Parathyroid adenoma (tissue), 2 donors: ENCODE data around the gene RFC5.

Experiments used
- H2AFZ ChIP-seq: fragments of 300-600 bp; sonication (generic); one replicate; pipeline ENCODE4 v1.7.0; 2017; ENCODE audit warnings: antibody characterized with exemption, mild to moderate bottlenecking
- H3K27ac ChIP-seq: fragments of 300-600 bp; sonication (generic); one replicate; pipeline ENCODE4 v1.7.0; 2017
- H3K27me3 ChIP-seq: fragments of 300-600 bp; sonication (generic); one replicate; pipeline ENCODE4 v1.7.0; 2017; ENCODE audit warnings: low read length; ENCODE audit not compliant: control insufficient read depth, insufficient read depth
- H3K36me3 ChIP-seq: fragments of 300-600 bp; sonication (generic); one replicate; pipeline ENCODE4 v1.7.0; 2017; ENCODE audit warnings: low read length; ENCODE audit not compliant: control insufficient read depth, insufficient read depth
- H3K4me1 ChIP-seq: fragments of 300-600 bp; sonication (generic); one replicate; pipeline ENCODE4 v1.7.0; 2017; ENCODE audit warnings: control low read depth
- H3K4me2 ChIP-seq: fragments of 300-600 bp; sonication (generic); one replicate; pipeline ENCODE4 v1.7.0; 2017; ENCODE audit warnings: low read length
- H3K4me3 ChIP-seq: fragments of 300-600 bp; sonication (generic); one replicate; pipeline ENCODE4 v1.7.0; 2017; ENCODE audit warnings: low read depth, low read length
- H3K79me2 ChIP-seq: fragments of 300-600 bp; sonication (generic); one replicate; pipeline ENCODE4 v1.7.0; 2017; ENCODE audit warnings: control low read depth
- H3K9ac ChIP-seq: fragments of 300-600 bp; sonication (generic); one replicate; pipeline ENCODE4 v1.7.0; 2017; ENCODE audit warnings: mild to moderate bottlenecking
- H3K9me3 ChIP-seq: fragments of 300-600 bp; sonication (generic); one replicate; pipeline ENCODE4 v1.7.0; 2017; ENCODE audit warnings: low read length; ENCODE audit not compliant: control insufficient read depth
- TF ChIP-seq, protein P1 (sequence below): fragments of 300-600 bp; sonication (generic); IDR thresholded peaks from one replicate; pipeline ENCODE4 v1.7.0; 2017; ENCODE audit warnings: antibody characterized with exemption, mild to moderate bottlenecking
- donor health status: primary hyperparathyroidism.

The RFC5 gene

DNA sequence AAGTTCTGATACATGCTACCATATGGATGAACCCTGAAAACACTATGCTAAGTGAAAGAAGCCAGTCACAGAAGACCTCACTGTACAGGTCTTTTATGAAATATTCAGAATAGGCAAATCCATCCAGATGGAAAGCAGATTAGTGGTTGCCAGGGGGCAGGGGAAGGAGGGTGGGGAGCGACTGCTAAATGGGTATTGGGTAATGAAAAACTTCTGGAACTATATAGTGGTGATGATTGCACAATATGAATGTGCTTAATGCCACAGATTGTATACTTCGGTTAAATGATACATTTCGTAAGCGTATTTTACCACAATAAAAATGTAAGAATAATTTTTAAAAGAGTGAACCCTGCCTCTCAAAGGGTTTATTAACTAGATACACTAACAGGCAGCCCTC is 35.9 kb upstream of the RFC5 start:
- Histone ChIP-seq H3K27me3 (no peaks in the 10 kb centered on the region), H3K4me1 (no peaks in the 10 kb centered on the region), H3K79me2 (no peaks in the 10 kb centered on the region), H3K9ac (no peak overlapping the region), H3K27ac (no peak overlapping the region), H3K4me3 (no peak overlapping the region), H3K4me2 (no peak overlapping the region), H3K36me3 (no peaks in the 10 kb centered on the region), H2AFZ (no peak overlapping the region), H3K9me3 (no peaks in the 10 kb centered on the region)
- TF ChIP-seq, protein P1, sequence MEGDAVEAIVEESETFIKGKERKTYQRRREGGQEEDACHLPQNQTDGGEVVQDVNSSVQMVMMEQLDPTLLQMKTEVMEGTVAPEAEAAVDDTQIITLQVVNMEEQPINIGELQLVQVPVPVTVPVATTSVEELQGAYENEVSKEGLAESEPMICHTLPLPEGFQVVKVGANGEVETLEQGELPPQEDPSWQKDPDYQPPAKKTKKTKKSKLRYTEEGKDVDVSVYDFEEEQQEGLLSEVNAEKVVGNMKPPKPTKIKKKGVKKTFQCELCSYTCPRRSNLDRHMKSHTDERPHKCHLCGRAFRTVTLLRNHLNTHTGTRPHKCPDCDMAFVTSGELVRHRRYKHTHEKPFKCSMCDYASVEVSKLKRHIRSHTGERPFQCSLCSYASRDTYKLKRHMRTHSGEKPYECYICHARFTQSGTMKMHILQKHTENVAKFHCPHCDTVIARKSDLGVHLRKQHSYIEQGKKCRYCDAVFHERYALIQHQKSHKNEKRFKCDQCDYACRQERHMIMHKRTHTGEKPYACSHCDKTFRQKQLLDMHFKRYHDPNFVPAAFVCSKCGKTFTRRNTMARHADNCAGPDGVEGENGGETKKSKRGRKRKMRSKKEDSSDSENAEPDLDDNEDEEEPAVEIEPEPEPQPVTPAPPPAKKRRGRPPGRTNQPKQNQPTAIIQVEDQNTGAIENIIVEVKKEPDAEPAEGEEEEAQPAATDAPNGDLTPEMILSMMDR: no peak

DNA sequence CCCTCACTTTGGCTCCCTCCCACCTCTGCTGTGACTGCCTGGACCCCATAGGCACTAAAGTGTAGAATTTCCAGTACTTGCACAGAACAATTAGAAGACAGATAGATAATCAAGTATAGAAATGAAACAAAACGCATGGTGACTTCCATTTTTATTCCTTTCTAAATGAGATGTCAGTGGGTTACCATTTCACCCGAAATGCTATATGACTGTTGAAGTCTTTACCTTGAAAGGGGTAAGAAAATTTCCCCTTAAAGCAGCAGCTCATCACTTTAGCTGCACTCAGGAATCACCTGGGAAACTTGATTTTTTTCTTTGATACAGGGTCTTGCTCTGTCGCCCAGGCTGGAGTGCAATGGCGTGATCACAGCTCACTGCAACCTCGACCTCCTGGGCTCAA is 35.2 kb upstream of the RFC5 start:
- H3K27ac ChIP-seq: no peak overlapping the region
- H3K36me3 ChIP-seq: no peaks in the 10 kb centered on the region
- no peaks in the 10 kb centered on the region for H3K4me1 ChIP-seq
- no peaks in the 10 kb centered on the region for H3K9me3 ChIP-seq
- H3K4me2 ChIP-seq: no peak overlapping the region
- TF ChIP-seq, protein P1: no peak
- H2AFZ ChIP-seq: no peak overlapping the region
- H3K9ac ChIP-seq: no peak overlapping the region
- H3K4me3 ChIP-seq: no peak overlapping the region
- no peaks in the 10 kb centered on the region for H3K79me2 ChIP-seq
- no peaks in the 10 kb centered on the region for H3K27me3 ChIP-seq

DNA sequence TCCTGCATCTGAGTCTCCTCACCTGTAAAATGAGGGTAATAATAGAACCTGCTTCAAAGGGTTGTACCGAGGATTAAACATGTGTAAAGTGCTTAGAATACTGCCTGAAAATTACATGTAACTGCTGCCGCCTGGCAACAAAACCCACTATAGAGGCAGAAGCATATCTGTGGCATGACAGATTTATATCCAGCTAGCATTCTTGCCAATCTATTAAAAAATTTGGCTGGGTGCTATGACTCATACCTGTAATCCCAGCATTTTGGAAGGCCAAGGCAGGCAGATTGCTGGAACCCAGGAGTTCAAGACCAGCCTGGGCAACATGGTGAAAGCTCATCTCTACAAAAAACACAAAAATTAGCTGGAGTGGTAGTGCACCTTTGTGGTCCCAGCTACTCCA is 31.3 kb upstream of the RFC5 start:
- no peak overlapping the region for H2AFZ ChIP-seq
- no peak overlapping the region for H3K4me3 ChIP-seq
- H3K79me2 ChIP-seq: no peaks in the 10 kb centered on the region
- no peaks in the 10 kb centered on the region for H3K27me3 ChIP-seq
- H3K4me1 ChIP-seq: no peaks in the 10 kb centered on the region
- TF ChIP-seq, protein P1: no peak
- H3K9me3 ChIP-seq: no peaks in the 10 kb centered on the region
- H3K27ac ChIP-seq: no peak overlapping the region
- H3K4me2 ChIP-seq: no peak overlapping the region
- H3K9ac ChIP-seq: no peak overlapping the region
- no peaks in the 10 kb centered on the region for H3K36me3 ChIP-seq

DNA sequence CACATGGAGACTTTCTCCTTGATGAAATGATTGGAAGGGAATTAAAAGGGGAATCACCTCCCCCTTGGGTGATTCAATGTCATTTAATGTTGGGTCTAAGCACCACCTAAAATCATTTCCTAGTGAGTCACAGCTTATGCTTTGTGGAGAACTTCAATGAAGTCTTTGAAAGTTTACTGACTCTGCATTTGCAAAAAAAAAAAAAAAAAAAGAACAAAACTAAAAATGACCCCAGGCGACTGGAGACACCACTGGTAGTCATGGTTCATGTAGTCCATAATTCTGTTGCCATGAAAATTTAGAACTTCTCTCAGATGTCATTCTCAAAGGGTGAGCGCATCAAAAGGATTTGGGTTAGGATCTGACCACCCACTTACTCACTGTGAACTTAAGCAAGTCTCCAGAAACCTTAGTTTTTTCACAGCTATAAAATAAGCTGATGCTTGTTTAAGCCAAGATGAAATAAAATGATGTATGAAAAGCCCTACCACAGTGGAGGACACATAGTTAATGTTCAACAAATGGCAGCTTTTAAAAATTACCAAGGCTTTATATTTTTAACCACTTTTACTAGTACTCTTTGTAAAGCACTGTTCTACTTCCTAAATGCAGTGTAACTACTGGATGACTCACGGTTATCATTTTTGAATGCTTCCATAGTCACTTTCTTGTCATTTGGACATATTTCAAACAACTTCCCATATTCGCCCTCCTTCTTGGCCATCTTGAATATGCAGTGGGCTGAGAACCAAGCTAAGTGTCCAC is 29.6 kb upstream of the RFC5 start:
- H3K4me1 ChIP-seq: no peaks in the 10 kb centered on the region
- TF ChIP-seq, protein P1: no peak
- H3K4me2 ChIP-seq: no peak overlapping the region
- H3K27me3 ChIP-seq: no peaks in the 10 kb centered on the region
- no peaks in the 10 kb centered on the region for H3K9me3 ChIP-seq
- no peak overlapping the region for H3K4me3 ChIP-seq
- H3K27ac ChIP-seq: no peak overlapping the region
- no peak overlapping the region for H3K9ac ChIP-seq
- no peak overlapping the region for H2AFZ ChIP-seq
- no peaks in the 10 kb centered on the region for H3K36me3 ChIP-seq
- H3K79me2 ChIP-seq: no peaks in the 10 kb centered on the region
